Measurements from ENCODE around the gene SMNDC1.
A peak's percentile ranks its signal among the peaks of the same experiment; 100 is the strongest.

SMNDC1 gene

GRCh38 chr10:110304780-110305421, at the start of gene SMNDC1:
TSS of gene SMNDC1 (minus strand) at chr10:110304920. CDS start at chr10:110303587, 1,333 bp downstream.
- H3K27ac ChIP-seq = peak within 1 kb of the TSS; percentile 92 to 93
- peak; percentile 96 to 99 for DNase-seq
- H3K4me1 ChIP-seq = peaks cover 0 to 48% (median 34%) of the 10 kb centered on the region in 4 donors
- intact Hi-C loops (cut with DNase I; ENCODE audit: low total_unique reads) = loop anchor here (5.0 to 10.0 kb wide), 4 partner anchors 168 to 420 kb away; partner anchors contain the start of gene DUSP5
- peak within 1 kb of the TSS; percentile 97 to 98 for H3K4me3 ChIP-seq
- peaks cover 3 to 24% (median 11%) of the 10 kb centered on the region in 3 donors for H3K36me3 ChIP-seq
- no peaks in the 10 kb centered on the region for H3K27me3 ChIP-seq
- no peaks in the 10 kb centered on the region for H3K9me3 ChIP-seq
- TF ChIP-seq, protein P1, sequence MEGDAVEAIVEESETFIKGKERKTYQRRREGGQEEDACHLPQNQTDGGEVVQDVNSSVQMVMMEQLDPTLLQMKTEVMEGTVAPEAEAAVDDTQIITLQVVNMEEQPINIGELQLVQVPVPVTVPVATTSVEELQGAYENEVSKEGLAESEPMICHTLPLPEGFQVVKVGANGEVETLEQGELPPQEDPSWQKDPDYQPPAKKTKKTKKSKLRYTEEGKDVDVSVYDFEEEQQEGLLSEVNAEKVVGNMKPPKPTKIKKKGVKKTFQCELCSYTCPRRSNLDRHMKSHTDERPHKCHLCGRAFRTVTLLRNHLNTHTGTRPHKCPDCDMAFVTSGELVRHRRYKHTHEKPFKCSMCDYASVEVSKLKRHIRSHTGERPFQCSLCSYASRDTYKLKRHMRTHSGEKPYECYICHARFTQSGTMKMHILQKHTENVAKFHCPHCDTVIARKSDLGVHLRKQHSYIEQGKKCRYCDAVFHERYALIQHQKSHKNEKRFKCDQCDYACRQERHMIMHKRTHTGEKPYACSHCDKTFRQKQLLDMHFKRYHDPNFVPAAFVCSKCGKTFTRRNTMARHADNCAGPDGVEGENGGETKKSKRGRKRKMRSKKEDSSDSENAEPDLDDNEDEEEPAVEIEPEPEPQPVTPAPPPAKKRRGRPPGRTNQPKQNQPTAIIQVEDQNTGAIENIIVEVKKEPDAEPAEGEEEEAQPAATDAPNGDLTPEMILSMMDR (IDR thresholded peaks at IDR 0.05) = peak in 1 of 2 experiments; percentile 7

DNA sequence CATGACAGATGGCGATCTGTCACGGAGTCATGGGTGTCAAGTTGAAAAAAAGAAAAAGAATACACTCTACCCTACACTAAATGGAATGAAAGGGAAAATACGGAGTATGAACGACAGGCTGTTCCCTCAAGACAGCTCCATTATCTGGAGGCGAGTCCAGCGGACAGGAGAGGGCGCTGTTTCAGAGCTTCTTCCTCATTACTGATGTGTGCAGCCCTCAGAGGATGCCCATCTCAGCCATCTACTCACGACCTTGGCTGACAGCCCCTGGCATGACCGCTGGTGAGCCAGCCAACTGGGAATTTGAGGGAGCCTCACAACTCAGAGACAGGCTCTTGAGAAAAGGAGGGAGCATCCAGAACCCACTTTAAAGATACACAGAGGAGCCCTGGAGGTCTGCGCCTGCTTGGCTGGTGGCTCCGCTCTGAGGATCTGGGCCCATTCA, 49.6 kb upstream of the SMNDC1 start:
- TF ChIP-seq, protein P1 (IDR thresholded peaks at IDR 0.05) = peak; percentile 46 to 55
- H3K9me3 ChIP-seq = no peaks in the 10 kb centered on the region
- peaks cover 0 to 34% of the 10 kb centered on the region in 2 donors for H3K27me3 ChIP-seq
- H3K4me1 ChIP-seq = peaks cover 0 to 17% (median 0%) of the 10 kb centered on the region in 4 donors
- H3K4me3 ChIP-seq = no peak overlapping the region
- H3K36me3 ChIP-seq = no peaks in the 10 kb centered on the region
- no peak overlapping the region for H3K27ac ChIP-seq
- DNase-seq = peak; percentile 64 to 75
- intact Hi-C loops (cut with DNase I; ENCODE audit: low total_unique reads) = loop anchor here (10.0 kb wide), 1 partner anchor 110 kb away; no protein-coding TSS in a partner anchor

DNA sequence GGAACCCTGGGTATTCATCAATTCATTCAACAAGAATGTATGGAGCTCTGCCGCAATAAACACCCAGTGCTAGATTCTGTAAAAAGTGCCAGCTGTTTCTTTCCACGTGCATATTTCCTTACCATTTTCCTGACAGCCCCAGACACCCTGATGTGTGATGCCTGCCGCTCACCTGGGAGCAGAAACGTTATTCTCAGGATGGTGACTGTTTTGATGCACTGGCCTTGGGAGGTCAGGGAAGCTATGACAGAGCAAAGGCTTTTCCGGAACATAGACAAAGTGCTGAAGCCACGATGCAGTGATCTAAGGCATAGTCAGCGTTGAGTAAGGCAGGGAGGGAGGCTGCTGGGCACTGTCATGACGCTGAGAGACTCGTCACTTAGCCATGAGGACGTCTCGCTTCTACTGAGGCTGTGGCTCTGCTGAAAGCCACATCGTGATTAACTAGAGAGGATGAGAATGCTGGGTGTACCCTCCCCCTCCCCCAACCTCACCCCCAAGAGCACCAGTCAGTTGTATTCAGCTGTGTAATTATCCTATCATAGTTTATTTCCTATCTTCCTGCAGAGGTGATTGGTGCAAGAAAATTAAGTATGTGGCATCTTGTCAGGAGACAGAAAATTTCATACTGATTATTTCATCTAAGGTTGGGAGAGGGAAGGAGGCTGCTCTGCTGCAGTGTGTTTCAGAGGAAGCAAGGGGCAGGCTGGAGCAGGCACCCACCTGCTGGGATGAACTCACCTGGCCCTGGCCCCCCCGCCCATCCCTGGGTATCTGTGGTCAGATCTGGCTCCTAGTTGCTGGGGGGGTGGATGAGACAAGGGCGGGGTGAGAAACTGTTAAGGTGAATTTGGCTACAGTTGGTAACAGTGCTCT, 48.8 kb upstream of the SMNDC1 start:
- intact Hi-C loops (cut with DNase I; ENCODE audit: low total_unique reads) = loop anchor here (10.0 kb wide), 1 partner anchor 111 kb away; no protein-coding TSS in a partner anchor
- TF ChIP-seq, protein P1 (IDR thresholded peaks at IDR 0.05) = no peak
- Histone ChIP-seq H3K4me1 (peaks cover 0 to 19% (median 0%) of the 10 kb centered on the region in 4 donors), H3K27me3 (peaks cover 0 to 34% of the 10 kb centered on the region in 2 donors), H3K9me3 (no peaks in the 10 kb centered on the region), H3K36me3 (no peaks in the 10 kb centered on the region), H3K4me3 (no peak overlapping the region), H3K27ac (no peak overlapping the region)
- DNase-seq = no peak

DNA sequence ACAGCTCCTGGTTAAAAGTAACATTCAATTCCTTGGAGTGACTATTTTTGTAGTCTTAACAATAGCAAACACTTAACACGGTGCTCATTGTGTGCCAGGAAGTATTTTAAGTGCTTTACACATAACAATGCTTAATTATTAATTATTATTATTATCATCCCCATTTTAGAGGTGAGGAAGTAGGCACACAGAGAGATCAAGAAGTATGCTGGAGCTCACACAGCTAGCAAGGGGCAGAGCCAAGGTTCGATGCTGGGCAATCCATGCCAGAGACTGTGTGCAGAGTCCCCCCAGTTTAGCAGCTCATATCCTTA, 48.2 kb upstream of the SMNDC1 start:
- Histone ChIP-seq H3K36me3 (no peaks in the 10 kb centered on the region), H3K27me3 (peaks cover 0 to 32% of the 10 kb centered on the region in 2 donors), H3K27ac (no peak overlapping the region), H3K4me1 (peaks cover 0 to 23% (median 0%) of the 10 kb centered on the region in 4 donors), H3K4me3 (no peak overlapping the region), H3K9me3 (no peaks in the 10 kb centered on the region)
- intact Hi-C loops (cut with DNase I; ENCODE audit: low total_unique reads) = loop anchor here (10.0 kb wide), 1 partner anchor 112 kb away; no protein-coding TSS in a partner anchor
- DNase-seq = no peak
- TF ChIP-seq, protein P1 (IDR thresholded peaks at IDR 0.05) = no peak

GRCh38 chr10:110350812-110351211, 46.1 kb upstream of the SMNDC1 start:
- Histone ChIP-seq H3K27ac (no peak overlapping the region), H3K4me1 (peaks cover 0 to 23% (median 0%) of the 10 kb centered on the region in 4 donors), H3K36me3 (no peaks in the 10 kb centered on the region), H3K4me3 (no peak overlapping the region), H3K27me3 (peaks cover 0 to 25% of the 10 kb centered on the region in 2 donors), H3K9me3 (no peaks in the 10 kb centered on the region)
- intact Hi-C loops (cut with DNase I; ENCODE audit: low total_unique reads) = loop anchor here (10.0 kb wide), 1 partner anchor 114 kb away; no protein-coding TSS in a partner anchor
- TF ChIP-seq, protein P1 (IDR thresholded peaks at IDR 0.05) = no peak
- no peak for DNase-seq
